Testis (tissue), 3 donors: ENCODE results near the gene FSIP2. TPM values are rescaled to one million over a fixed set of nuclear protein-coding genes. Genes with fewer than 3 reads are reported as not detected.

Source experiments
- DNase-seq: peaks from one replicate; pipeline ENCODE4 v3.0.0-alpha.2; 2019
- H3K27ac ChIP-seq, 2 donors: fragments of 200-600 bp; sonication (generic); one replicate each; pipeline ENCODE4 v1.5.1; 2019
- H3K27me3 ChIP-seq: fragments of 200-600 bp; sonication (generic); one replicate; pipeline ENCODE4 v1.5.1; 2019
- H3K36me3 ChIP-seq: fragments of 200-600 bp; sonication (generic); one replicate; pipeline ENCODE4 v1.5.1; 2017; ENCODE audit warnings: low read depth; ENCODE audit errors: missing control alignments
- H3K4me1 ChIP-seq: fragments of 200-600 bp; sonication (generic); one replicate; pipeline ENCODE4 v1.5.1; 2019
- H3K4me3 ChIP-seq, 2 donors: fragments of 200-600 bp; sonication (generic); one replicate each; pipeline ENCODE4 v1.5.1; 2017 to 2019
- H3K9me3 ChIP-seq: fragments of 200-600 bp; sonication (generic); one replicate; pipeline ENCODE4 v1.5.1; 2017
- CTCF ChIP-seq, 3 experiments: fragments of 450-650 bp in 2 of 3; fragments of 200-600 bp in 1 of 3; sonication (generic) in 1 of 3; IDR thresholded peaks; one replicate each; pipeline ENCODE4 v1.5.1; 2016 to 2019; ENCODE audit warnings: antibody characterized with exemption in 3 of 3, mild to moderate bottlenecking in 2 of 3, moderate library complexity in 1 of 3
- POLR2A ChIP-seq: fragments of 450-650 bp; IDR thresholded peaks from one replicate; pipeline ENCODE4 v1.6.1; 2017; ENCODE audit warnings: antibody characterized with exemption, mild to moderate bottlenecking, moderate library complexity
- WGBS, 2 donors: methylation state at CpG; one replicate each; pipeline ENCODE4 v1.1.5; 2018; 5-methylcytosine and 5-hydroxymethylcytosine counted together
- intact Hi-C: fragments of 100-400 bp; cut with DNase I; formaldehyde crosslinking; loops from one replicate; pipeline ENCODE4 v1.15.1; 2023; ENCODE audit warnings: low total_unique reads
- polyA plus RNA-seq: library from polyadenylated mRNA; stranded (reverse); fragments of 350-450 nt; fragmentation: Illumina TruSeq; extraction: RNeasy Lipid Tissue Mini Kit (QIAGEN cat#74804); gene quantifications from one replicate; pipeline ENCODE4 v1.2.3, GENCODE V29; 2014; ENCODE audit warnings: low read depth, low replicate concordance; ENCODE audit not compliant: insufficient read depth
- total RNA-seq, 2 donors: library from RNA; depleted of rRNA; stranded (reverse); fragments of >200 nt; gene quantifications; one replicate each; pipeline ENCODE4 v1.2.3, GENCODE V29; 2016

Gene FSIP2
- total and polyA plus RNA-seq, 3 donors from 2014 or later = 14.6 to 75.9 (median 31.8) TPM

- H3K36me3 ChIP-seq = no peaks in the 10 kb centered on the region
- WGBS, 2 donors = 93 to 95% methylated on average over 3 of the region's 3 CpGs
- no peaks in the 10 kb centered on the region for H3K4me1 ChIP-seq
- no peaks in the 10 kb centered on the region for H3K9me3 ChIP-seq
- DNase-seq = no peak
- intact Hi-C loops = no loop called here
- H3K27me3 ChIP-seq = no peaks in the 10 kb centered on the region
- H3K4me3 ChIP-seq = no peak overlapping the region
- no peak for TF ChIP-seq POLR2A
- no peak for TF ChIP-seq CTCF (IDR thresholded peaks at IDR 0.05)
- no peak overlapping the region for H3K27ac ChIP-seq
Observed at GRCh38 chr2:185876234-185876633, 137.6 kb downstream of the FSIP2 start.

GRCh38 chr2:185880396-185880795, 141.8 kb downstream of the FSIP2 start:
- Histone ChIP-seq H3K27ac (no peak overlapping the region), H3K4me1 (no peaks in the 10 kb centered on the region), H3K36me3 (no peaks in the 10 kb centered on the region), H3K9me3 (no peaks in the 10 kb centered on the region), H3K27me3 (no peaks in the 10 kb centered on the region), H3K4me3 (no peak overlapping the region)
- TF ChIP-seq CTCF (IDR thresholded peaks at IDR 0.05) (no peak), POLR2A (no peak)
- no peak for DNase-seq
- intact Hi-C loops = no loop called here
- WGBS, 2 donors = 90 to 98% methylated on average over 2 of the region's 2 CpGs
